Measurements from ENCODE around the gene ABHD10.

Gene ABHD10

GRCh38 chr3:111999484-112000324 is 20.9 kb downstream of the ABHD10 start:
- Mint-ChIP-seq H3K27me3 (peaks cover 14% of the 10 kb centered on the region), H3K4me1 (peaks cover 31% of the 10 kb centered on the region), H3K36me3 (peaks cover 1% of the 10 kb centered on the region), H3K9me3 (no peaks in the 10 kb centered on the region), H3K27ac (no peak overlapping the region), H3K4me3 (no peak overlapping the region)
- CTCF ChIA-PET, result interaction anchor here (1.5 to 6.9 kb wide), 4 partner anchors 8 to 43 kb away, joined by 4 to 55 read pairs (median 26); no protein-coding TSS in a partner anchor
- DNase-seq, result no peak

- Mint-ChIP-seq H3K27me3 (peaks cover 14% of the 10 kb centered on the region), H3K36me3 (no peaks in the 10 kb centered on the region), H3K4me3 (no peak overlapping the region), H3K4me1 (peaks cover 31% of the 10 kb centered on the region), H3K9me3 (no peaks in the 10 kb centered on the region), H3K27ac (no peak overlapping the region)
- CTCF ChIA-PET, result interaction anchor here (1.8 to 6.9 kb wide), 3 partner anchors 8 to 13 kb away, joined by 4 to 55 read pairs (median 47); no protein-coding TSS in a partner anchor
- no peak for DNase-seq
These were observed 21.5 kb downstream of the ABHD10 start for GRCh38 chr3:112000367-112000771.

DNA sequence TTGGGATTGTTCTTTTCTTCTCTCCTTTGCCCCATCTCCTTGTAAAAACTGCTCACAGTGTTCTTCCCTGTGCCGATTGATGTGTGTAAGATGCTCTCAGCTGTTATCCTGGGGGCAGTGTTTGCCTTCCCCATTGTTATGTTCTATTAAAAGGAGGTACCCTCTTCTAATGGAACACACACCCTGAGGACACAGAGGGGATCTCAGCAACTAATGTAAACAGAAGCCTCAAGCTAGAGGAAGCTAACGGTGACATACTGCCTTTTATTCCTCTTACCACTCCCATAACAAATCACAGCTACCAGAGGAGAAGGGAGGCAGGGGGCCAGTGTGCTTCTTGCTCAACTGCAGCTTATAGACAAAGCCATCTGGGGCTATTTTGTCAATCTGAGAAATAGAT is 22.1 kb downstream of the ABHD10 start:
- no peak overlapping the region for H3K4me3 Mint-ChIP-seq

GRCh38 chr3:112001526-112001925 is 22.7 kb downstream of the ABHD10 start:
- no peak overlapping the region for H3K4me3 Mint-ChIP-seq
- H3K27ac Mint-ChIP-seq, result no peak overlapping the region
- H3K36me3 Mint-ChIP-seq, result no peaks in the 10 kb centered on the region
- H3K9me3 Mint-ChIP-seq, result no peaks in the 10 kb centered on the region
- H3K4me1 Mint-ChIP-seq, result peaks cover 31% of the 10 kb centered on the region
- no peak for DNase-seq
- H3K27me3 Mint-ChIP-seq, result peaks cover 14% of the 10 kb centered on the region
- CTCF ChIA-PET, result interaction anchor here (1.1 to 6.9 kb wide), 6 partner anchors 8 to 22 kb away, joined by 3 to 55 read pairs (median 4); partner anchors contain the start of gene ABHD10

More for the DNA sequence above, 22.1 kb downstream of the ABHD10 start:
- H3K36me3 Mint-ChIP-seq, result no peaks in the 10 kb centered on the region
- CTCF ChIA-PET, result interaction anchor here (1.8 to 6.9 kb wide), 3 partner anchors 9 to 12 kb away, joined by 4 to 55 read pairs (median 47); no protein-coding TSS in a partner anchor
- peaks cover 14% of the 10 kb centered on the region for H3K27me3 Mint-ChIP-seq
- H3K27ac Mint-ChIP-seq, result no peak overlapping the region
- peaks cover 31% of the 10 kb centered on the region for H3K4me1 Mint-ChIP-seq
- no peak for DNase-seq
- no peaks in the 10 kb centered on the region for H3K9me3 Mint-ChIP-seq

GRCh38 chr3:112002096-112002971 is 23.5 kb downstream of the ABHD10 start:
- Mint-ChIP-seq H3K27me3 (peaks cover 14% of the 10 kb centered on the region), H3K4me1 (peaks cover 31% of the 10 kb centered on the region), H3K36me3 (no peaks in the 10 kb centered on the region), H3K9me3 (no peaks in the 10 kb centered on the region), H3K4me3 (no peak overlapping the region), H3K27ac (no peak overlapping the region)
- no peak for DNase-seq
- CTCF ChIA-PET, result interaction anchor here (0.9 to 6.9 kb wide), 8 partner anchors 8 to 333 kb away, joined by 3 to 55 read pairs (median 4); partner anchors contain the start of gene ABHD10

DNA sequence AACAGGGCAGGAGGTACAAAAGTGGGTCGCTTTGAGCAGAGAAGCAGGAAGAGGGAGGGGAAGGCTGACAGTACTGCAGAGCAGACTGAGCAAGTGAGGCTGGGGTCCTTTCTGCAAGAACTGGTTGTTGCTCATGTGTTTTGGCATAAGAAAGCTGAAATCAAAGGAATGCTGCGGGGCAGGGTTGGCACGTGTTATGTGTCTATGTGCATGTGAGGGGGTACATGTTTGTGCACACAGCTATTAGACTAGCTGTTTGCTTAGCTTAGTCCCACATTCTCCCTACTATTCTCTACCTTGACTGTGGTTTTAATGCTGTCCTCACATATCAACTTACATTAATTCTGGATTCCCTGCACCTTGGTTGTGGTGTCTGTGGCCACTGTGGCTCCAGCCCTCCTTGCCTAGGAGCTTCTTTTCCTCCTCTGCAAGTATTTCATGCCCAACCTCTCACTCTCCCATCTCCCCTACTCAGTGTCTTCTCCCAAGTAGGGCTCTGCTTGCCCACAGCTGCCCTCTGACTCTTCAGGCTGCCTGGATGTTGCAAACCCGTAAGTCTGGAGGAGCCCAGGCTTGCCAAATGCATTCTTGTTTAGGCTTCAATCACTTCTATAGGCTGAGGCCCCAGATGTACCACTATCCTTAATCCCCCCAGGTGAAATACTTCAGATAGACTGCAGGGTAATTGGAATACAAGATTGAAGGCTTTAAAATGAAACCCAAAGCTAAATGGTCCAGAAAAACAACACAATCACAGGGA is 24.7 kb downstream of the ABHD10 start:
- Mint-ChIP-seq H3K36me3 (no peaks in the 10 kb centered on the region), H3K4me1 (peaks cover 29% of the 10 kb centered on the region), H3K9me3 (no peaks in the 10 kb centered on the region), H3K27ac (no peak overlapping the region), H3K4me3 (no peak overlapping the region), H3K27me3 (peaks cover 12% of the 10 kb centered on the region)
- no peak for DNase-seq
- CTCF ChIA-PET, result interaction anchor here (0.7 to 6.9 kb wide), 9 partner anchors 9 to 334 kb away, joined by 3 to 55 read pairs (median 5); no protein-coding TSS in a partner anchor

DNA sequence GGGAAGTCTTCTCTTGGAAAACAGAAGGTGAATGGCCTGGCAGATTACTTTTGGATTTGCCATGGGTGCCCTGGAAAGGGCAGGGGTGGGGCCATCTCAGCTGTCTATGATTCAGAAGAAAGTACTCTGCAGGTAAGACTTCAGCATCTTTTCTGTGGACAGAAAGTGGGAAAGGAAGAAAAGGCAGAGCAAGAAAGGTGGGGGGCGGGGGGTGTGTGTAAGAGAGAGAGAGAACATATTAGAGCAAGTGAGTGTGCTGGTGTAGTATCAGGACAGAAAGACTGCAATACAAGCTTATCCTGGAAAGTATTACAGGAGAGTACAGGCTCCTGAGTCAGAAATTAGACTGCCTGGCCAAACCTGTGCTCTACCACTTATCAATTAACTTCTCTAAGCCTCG is 25.4 kb downstream of the ABHD10 start:
- no peaks in the 10 kb centered on the region for H3K9me3 Mint-ChIP-seq
- no peak overlapping the region for H3K4me3 Mint-ChIP-seq
- no peak overlapping the region for H3K27ac Mint-ChIP-seq

DNA sequence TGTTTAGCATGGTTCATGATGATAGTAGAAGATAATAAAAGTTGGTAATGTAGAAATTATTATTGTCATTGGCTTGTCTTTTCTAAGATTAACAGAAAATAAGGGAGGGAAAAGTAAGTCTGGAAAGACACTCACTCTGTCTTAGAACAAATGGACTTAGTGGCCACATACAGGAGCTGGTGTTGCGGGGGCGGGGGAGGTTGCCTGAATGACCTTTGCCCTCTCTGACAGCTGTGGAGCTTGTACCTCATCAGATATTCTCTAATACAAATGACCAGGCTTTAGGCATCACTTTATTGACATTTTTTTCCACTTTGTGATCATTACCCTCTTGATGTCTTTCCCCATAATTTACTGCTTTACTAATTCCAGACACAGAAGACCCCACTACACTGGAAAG is 25.8 kb downstream of the ABHD10 start:
- no peaks in the 10 kb centered on the region for H3K9me3 Mint-ChIP-seq
- DNase-seq, result no peak
- no peak overlapping the region for H3K4me3 Mint-ChIP-seq
- no peaks in the 10 kb centered on the region for H3K27me3 Mint-ChIP-seq
- CTCF ChIA-PET, result interaction anchor here (1.0 to 1.1 kb wide), 3 partner anchors 8 to 15 kb away, joined by 4 to 6 read pairs (median 6); no protein-coding TSS in a partner anchor
- H3K36me3 Mint-ChIP-seq, result no peaks in the 10 kb centered on the region
- peaks cover 20% of the 10 kb centered on the region for H3K4me1 Mint-ChIP-seq
- no peak overlapping the region for H3K27ac Mint-ChIP-seq

More for the DNA sequence above, 25.4 kb downstream of the ABHD10 start:
- Mint-ChIP-seq H3K4me1 (peaks cover 23% of the 10 kb centered on the region), H3K27me3 (peaks cover 5% of the 10 kb centered on the region), H3K36me3 (no peaks in the 10 kb centered on the region)
- no peak for DNase-seq
- CTCF ChIA-PET, result interaction anchor here (1.0 to 2.3 kb wide), 5 partner anchors 9 to 335 kb away, joined by 4 to 7 read pairs (median 6); no protein-coding TSS in a partner anchor

DNA sequence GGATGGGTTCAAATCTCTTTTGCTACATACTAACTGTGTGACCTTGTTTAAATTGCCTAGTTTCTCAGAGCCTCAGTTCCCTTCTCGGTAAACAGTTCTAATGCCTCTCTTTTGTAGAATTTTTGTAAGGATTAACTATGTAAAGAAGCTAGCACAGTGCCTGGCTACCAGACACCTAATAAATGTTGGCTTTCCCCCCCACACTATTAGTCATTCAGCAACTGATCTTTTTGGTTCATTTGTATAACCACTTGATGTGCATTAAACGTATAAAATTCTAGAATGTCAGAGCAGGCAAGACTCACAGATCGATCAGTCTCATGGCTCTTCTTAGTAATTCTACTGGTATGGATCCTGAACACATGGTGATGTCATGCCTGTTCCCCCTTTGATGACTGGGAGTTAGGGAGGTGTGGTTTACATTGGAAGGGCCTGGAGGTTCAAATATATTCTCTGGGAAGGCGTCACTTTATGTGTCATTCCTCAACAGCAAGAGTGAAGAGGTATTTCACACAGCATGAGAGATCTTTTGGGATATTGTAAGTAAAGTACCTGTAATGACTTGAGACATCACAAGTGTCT is 26.4 kb downstream of the ABHD10 start:
- H3K4me3 Mint-ChIP-seq, result no peak overlapping the region
- H3K27me3 Mint-ChIP-seq, result no peaks in the 10 kb centered on the region
- no peak for DNase-seq
- CTCF ChIA-PET, result interaction anchor here (1.0 kb wide), 1 partner anchor 16 kb away, joined by 6 read pairs; no protein-coding TSS in a partner anchor
- H3K27ac Mint-ChIP-seq, result no peak overlapping the region
- no peaks in the 10 kb centered on the region for H3K9me3 Mint-ChIP-seq
- H3K36me3 Mint-ChIP-seq, result no peaks in the 10 kb centered on the region
- H3K4me1 Mint-ChIP-seq, result peaks cover 18% of the 10 kb centered on the region

DNA sequence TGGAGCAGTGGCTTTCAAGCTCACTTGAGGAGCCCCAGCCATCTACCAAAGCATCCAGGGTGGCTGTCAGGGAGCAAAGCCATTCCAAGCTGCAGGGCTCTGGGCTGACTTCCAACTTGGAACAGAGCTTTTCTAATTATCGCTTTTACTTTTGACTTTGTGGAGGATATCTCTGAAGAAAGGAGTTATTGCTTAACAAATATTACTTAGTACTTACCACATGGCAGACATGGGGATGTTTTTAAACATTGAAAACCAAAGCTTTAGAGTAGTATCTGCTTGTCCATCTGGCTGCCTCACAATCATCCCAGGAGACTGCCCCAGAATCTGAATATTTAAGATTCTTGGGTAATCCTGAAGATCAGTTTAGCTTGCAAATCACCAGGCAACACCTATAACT is 28.8 kb downstream of the ABHD10 start:
- Mint-ChIP-seq H3K27me3 (no peaks in the 10 kb centered on the region), H3K9me3 (no peaks in the 10 kb centered on the region), H3K4me1 (peaks cover 14% of the 10 kb centered on the region), H3K27ac (no peak overlapping the region), H3K4me3 (no peak overlapping the region), H3K36me3 (no peaks in the 10 kb centered on the region)
- CTCF ChIA-PET, result interaction anchor here (1.5 to 2.8 kb wide), 4 partner anchors 17 to 290 kb away, joined by 3 to 13 read pairs (median 6); no protein-coding TSS in a partner anchor
- DNase-seq, result no peak

GRCh38 chr3:112009670-112010069 is 30.8 kb downstream of the ABHD10 start:
- Mint-ChIP-seq H3K4me3 (no peak overlapping the region), H3K4me1 (peaks cover 13% of the 10 kb centered on the region), H3K27ac (no peak overlapping the region), H3K27me3 (no peaks in the 10 kb centered on the region), H3K36me3 (no peaks in the 10 kb centered on the region), H3K9me3 (no peaks in the 10 kb centered on the region)
- CTCF ChIA-PET, result interaction anchor here (0.7 to 8.2 kb wide), 2 partner anchors 21 to 38 kb away, joined by 3 to 137 read pairs; no protein-coding TSS in a partner anchor
- no peak for DNase-seq

- CTCF ChIA-PET, result interaction anchor here (0.7 to 8.2 kb wide), 3 partner anchors 8 to 294 kb away, joined by 3 to 137 read pairs (median 4); no protein-coding TSS in a partner anchor
- H3K4me1 Mint-ChIP-seq, result peaks cover 13% of the 10 kb centered on the region
- no peaks in the 10 kb centered on the region for H3K36me3 Mint-ChIP-seq
- DNase-seq, result no peak
- no peaks in the 10 kb centered on the region for H3K27me3 Mint-ChIP-seq
- no peak overlapping the region for H3K4me3 Mint-ChIP-seq
- no peaks in the 10 kb centered on the region for H3K9me3 Mint-ChIP-seq
- H3K27ac Mint-ChIP-seq, result no peak overlapping the region
These were observed 31.8 kb downstream of the ABHD10 start for GRCh38 chr3:112010636-112011035.

Data from activated naive CD4-positive, alpha-beta T cell treated with anti-CD3 and anti-CD28 coated beads, Interleukin-2, amount 10 ng/mL, durations not matched to agents 7 days and 5 days (primary cell).